ENCODE data around the gene GRIN2A.

Gene GRIN2A

DNA sequence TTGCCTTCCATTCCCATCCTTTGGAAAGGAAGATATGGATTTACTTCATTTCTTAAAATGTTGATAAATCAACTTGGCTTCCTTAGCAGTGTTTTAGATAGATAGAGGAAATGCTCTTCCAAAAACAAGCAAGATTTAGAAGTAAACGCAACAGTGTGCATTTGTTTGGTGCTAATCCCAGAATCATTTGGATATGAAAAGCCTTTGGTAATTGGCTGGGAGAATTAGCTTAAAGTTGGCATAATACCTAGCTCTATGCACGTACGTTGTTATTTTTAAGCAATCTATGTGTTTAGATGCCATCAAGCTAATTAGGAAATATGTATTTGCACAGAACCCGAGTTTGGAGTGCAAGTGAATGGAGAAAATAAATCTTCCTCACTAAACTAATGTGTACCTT is 415.3 kb downstream of the GRIN2A start:
- DNase-seq (ENCODE audit: low read depth) = no peak

DNA sequence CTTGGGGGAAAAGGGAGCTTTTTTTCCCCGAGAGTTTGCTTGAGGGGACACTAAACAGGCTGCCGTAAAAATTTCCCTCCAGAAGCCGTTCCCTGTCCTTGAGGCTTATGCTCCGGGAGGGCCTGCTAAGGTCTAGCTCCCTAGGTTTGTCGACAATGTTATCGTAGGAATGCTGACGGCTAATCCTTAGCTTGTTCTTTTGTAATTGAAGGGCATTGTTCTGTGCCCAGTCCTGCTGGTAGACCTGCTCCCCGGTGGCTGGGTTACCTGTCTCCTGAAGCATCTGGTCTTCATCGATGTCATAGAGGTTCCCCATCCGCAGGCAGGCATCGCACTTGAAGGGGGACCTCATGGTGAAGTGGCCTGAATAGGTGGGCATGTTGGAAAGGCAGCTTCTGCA is 418.7 kb downstream of the GRIN2A start:
- no peak for DNase-seq (ENCODE audit: low read depth)

DNA sequence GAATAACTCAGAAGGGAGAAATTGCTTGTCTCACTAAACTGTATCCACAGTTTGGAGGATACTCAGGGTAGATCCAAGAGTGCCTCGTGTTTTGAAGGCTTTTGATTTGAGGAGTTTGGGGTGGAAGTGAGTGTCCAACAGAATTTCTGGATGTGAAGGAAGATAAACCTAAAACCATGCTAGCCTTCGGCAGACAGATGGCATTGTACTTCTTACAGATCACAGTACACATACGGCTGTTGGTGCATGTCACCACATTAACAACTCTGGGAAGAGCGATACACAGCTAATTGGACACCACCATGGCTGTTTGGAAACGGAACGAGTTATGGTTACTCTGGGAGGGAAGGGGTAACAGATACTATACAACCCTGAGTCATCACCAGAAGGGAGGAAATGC is 420.4 kb downstream of the GRIN2A start:
- no peak for DNase-seq (ENCODE audit: low read depth)

GRCh38 chr16:9757687-9758086 is 424.5 kb downstream of the GRIN2A start:
- DNase-seq (ENCODE audit: low read depth) = no peak

GRCh38 chr16:9756434-9756833 is 425.8 kb downstream of the GRIN2A start:
- DNase-seq (ENCODE audit: low read depth) = no peak

DNA sequence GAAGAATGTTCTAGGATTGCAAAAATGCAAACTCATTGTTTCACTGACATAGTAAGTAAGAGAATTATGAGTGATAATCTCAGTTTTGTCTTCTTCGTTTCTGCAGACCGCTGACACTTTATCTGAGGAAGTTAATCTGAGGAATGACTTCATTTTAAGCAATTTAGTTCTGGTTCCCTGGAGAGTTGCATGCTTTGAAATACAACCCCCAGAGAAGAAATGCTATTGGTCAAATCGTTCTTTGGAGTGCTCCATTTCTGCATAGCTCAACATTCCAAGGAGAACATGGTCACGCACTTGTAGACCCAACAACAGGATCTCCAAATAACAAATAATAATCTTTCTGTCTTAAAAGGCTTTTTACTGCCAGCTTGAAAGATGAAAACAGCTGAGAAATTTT is 427.1 kb downstream of the GRIN2A start:
- DNase-seq (ENCODE audit: low read depth) = no peak

- no peak for DNase-seq (ENCODE audit: low read depth)
Observed at GRCh38 chr16:9741776-9742175, 440.5 kb downstream of the GRIN2A start.

GRCh38 chr16:9739301-9739700 is 442.9 kb downstream of the GRIN2A start:
- no peak for DNase-seq (ENCODE audit: low read depth)

DNA sequence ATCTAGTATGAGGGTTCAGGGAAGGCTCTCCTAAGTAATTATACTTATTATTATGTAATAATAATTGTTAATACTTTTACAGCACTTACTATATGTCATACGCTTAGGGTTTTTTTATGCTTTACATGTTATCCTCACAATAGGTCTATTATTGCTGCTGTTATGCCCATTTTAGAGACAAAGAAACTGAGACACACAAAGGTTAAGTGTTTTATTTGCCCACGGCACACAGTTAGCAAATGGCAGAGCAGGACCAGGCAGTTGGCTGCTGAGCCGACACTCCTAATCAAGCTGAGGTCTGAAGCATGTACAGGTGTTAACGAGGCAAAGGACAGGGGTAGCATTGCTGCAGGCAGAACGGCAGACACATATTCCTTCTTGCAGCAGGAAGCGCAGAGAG is 443.5 kb downstream of the GRIN2A start:
- no peak for DNase-seq (ENCODE audit: low read depth)

DNA sequence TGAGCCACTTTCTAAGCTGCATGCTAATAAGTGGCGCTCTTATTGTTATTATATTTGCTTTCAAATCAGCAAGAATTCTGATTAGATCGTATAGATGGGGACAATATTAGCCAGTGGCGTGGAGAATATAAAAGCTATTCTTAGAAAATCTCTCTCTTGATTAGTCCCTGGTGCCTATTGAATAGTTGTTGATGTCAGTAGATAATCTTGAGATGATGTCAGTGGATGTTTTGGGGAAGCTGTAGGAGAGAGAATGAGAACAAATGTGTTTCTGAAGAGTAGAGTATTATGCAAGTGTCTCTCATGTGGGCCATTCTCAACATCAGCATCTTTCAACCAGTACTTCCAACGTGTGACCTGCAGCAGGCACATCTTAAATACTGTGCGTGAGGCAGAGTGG is 445.7 kb downstream of the GRIN2A start:
- no peak for DNase-seq (ENCODE audit: low read depth)

- DNase-seq (ENCODE audit: low read depth) = no peak
Observed at GRCh38 chr16:9723136-9723535, 459.1 kb downstream of the GRIN2A start.

DNA sequence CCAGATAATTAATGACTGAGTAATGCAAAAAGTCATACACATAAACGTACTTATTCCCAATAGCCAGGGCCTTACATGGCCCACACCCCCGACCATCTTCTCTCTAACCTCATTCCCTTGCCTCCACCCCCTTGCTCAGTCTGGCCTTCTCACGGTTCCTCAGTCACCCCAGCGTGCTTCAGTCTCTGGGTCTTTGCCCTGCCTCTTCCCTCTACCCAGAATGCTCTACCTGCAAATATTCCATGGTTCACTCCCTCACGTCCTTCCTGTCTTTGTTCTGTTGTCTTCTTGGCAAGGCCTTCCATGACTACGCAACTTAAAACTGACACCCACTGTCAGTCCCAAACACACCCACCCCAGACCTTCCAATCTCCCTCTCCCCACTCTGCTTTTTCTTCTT is 468.3 kb downstream of the GRIN2A start:
- no peak for DNase-seq (ENCODE audit: low read depth)

GRCh38 chr16:9713156-9713555 is 469.1 kb downstream of the GRIN2A start:
- DNase-seq (ENCODE audit: low read depth) = no peak

- no peak for DNase-seq (ENCODE audit: low read depth)
Observed at GRCh38 chr16:9708972-9709620, 473.1 kb downstream of the GRIN2A start.

- peak; percentile 2 for DNase-seq (ENCODE audit: low read depth)
Observed at GRCh38 chr16:9706217-9706836, 475.9 kb downstream of the GRIN2A start.

DNA sequence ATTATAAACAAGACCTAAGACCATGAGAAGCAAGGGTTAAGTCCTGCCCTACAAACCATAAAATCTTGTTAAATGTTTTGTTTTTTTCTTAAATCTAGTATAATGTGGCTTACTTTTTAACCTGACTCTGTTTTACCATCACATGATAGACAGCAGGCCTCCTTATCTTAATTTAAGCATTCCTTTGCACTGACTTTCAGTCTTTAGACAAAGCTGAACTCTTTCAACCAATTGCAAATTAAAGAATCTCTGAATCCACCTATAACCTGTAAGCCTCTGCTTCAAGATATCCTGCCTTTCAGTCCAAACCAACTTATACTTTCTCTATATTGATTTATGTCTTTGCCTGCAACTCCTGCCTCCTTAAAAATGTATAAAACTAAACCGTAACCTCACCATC is 478.5 kb downstream of the GRIN2A start:
- no peak for DNase-seq (ENCODE audit: low read depth)
